ENCODE data around the gene KIAA1614.

DNA sequence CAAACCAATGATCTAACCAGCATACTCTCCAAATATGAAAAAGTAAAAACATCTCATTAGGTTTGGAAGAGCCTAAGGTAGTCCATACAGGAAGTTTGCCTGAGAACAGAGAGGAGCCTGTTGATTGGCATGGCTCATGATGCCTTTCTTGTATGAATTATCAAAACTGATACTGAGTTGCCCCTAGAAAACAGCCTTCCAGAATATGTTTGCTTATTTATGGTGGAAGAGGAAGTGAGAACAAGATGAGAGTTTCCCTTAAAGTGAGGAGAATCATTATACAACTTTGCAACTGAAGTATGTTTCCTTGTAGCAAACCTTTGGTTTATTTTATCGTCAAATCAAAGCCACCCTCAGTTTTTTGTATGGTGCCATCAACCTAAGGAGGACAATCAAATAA lies 23.8 kb upstream of the KIAA1614 start:
- no peak for TF ChIP-seq POLR2A (IDR thresholded peaks at IDR 0.05)
- TF ChIP-seq, protein P1, sequence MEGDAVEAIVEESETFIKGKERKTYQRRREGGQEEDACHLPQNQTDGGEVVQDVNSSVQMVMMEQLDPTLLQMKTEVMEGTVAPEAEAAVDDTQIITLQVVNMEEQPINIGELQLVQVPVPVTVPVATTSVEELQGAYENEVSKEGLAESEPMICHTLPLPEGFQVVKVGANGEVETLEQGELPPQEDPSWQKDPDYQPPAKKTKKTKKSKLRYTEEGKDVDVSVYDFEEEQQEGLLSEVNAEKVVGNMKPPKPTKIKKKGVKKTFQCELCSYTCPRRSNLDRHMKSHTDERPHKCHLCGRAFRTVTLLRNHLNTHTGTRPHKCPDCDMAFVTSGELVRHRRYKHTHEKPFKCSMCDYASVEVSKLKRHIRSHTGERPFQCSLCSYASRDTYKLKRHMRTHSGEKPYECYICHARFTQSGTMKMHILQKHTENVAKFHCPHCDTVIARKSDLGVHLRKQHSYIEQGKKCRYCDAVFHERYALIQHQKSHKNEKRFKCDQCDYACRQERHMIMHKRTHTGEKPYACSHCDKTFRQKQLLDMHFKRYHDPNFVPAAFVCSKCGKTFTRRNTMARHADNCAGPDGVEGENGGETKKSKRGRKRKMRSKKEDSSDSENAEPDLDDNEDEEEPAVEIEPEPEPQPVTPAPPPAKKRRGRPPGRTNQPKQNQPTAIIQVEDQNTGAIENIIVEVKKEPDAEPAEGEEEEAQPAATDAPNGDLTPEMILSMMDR (IDR thresholded peaks at IDR 0.05) = no peak

Data from vagina (tissue), 2 donors.